Measurements from ENCODE around the gene CFAP100.

DNA sequence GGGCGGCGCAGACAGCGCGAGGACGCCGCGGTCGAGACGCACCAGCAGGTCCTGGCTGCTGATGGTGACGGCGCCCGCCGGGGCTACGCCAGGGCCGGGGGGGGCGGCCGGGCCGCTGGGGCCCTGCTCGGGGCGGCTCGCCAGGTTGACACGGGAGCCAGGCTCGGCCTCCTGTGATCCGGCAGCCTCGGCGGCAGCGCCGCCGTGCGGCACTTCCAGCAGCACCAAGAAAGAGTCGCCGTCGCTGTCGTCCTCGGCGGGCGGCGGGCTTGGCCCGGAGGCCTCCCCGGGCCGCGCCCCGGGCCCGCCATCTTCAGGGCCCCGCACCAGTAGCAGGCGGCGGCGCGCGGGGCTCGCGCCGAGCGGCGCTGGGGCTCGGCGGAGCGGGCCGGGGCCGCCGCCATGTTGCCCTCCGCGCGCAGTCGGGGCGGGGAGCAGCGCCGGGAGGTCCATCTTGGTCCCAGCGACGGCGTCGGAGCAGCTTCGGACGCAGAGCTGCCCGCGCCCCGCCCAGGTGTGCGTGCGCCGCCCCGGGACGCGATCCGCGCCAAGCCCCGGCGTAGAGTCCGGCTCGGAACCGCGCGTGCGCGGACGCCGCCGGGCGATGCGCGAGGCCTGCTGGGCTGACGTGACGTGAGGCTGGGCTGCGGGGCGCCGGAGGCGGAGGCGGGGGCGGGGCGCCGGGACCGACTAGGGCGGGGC lies 80.9 kb downstream of the CFAP100 start, which contains the start of gene ZXDC:
- TF ChIP-seq CTCF (IDR thresholded peaks at IDR 0.05 in 8 of 11, conservative IDR thresholded peaks at IDR 0.05 in 3 of 11): peak in 6 of 11 experiments; percentile 26 to 66 (median 43)
- peak; percentile 59 to 90 (median 89) for TF ChIP-seq POLR2AphosphoS5 (IDR thresholded peaks at IDR 0.05)
